Measurements from ENCODE around the gene URB2.
"Not testable (repeated sequence)": the region's sequence is repeated elsewhere in the genome, so short reads cannot be mapped to it uniquely, and the experiment has no call there.

The URB2 gene

DNA sequence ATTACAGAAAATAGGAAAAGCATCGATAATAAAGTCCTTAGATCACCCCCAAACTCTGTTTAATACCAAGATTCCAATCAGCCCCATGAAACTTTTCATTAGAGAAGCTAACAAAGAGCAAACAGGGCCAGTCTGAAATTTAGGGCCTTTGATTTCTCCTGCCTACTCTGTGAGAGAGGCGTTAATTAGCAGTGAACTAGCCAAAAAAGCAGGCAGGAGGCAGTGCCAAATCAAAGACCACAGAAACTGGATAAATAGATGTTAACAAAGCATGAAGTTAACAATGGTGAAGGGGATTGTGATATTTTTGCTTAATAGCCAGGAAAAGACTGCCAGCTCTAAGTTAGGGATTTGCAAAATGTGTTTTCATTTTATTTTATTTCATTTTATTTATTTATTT is 11.3 kb upstream of the URB2 start:
- DNase-seq (ENCODE audit: low spot score): no peak

DNA sequence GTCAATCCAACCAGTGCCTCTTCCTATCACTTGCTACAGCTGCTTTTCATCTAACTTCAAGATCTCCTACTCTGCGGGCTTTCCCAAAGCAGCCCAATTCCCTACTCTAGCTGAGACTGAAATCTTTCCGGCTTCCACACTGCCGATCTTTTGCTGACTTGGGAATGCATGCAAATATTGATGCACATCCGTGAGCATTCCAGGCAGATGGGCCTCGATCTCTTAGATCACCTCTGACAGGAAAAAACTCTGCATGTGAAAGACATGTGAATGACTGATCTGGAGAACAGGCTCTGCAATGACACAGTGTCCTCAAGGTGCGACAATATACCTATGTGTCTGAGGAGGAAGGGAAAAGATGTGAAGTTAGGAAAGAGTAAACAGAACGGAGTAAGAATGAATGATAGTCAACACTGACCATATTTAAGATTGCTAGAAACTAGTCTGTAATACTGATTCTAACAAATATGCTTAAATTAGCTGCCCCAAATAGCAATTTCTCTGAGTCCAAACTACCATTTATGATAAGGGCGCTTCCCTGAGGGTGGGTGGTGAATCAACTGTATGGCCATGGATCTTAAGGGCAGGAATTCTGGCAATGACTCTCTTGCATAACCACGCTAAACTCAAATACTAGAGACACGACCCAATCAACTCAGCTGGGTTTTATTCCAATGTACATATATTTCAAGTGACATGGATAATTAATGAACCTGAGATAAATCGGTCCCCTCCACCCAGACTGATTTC is 8.5 kb upstream of the URB2 start:
- DNase-seq (ENCODE audit: low spot score): no peak

DNA sequence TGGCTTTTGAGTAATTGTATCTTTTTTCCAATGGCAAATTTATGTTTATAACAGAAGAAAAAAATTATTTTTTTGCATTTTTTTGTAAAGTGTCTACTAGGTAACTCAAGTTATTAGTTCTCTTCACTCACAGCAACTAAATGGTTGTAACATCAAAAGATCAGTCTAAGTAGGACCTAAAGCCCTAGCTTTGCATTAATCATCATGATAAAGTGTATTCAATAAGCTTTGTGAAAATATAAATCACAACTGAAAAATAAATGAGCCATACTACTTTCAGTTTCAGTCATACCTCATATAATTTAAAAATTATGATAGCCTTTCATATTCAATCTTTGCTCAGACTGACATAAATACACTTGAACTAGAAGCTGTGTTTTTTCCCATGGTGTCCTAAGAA is 7.0 kb upstream of the URB2 start:
- DNase-seq (ENCODE audit: low spot score): no peak

DNA sequence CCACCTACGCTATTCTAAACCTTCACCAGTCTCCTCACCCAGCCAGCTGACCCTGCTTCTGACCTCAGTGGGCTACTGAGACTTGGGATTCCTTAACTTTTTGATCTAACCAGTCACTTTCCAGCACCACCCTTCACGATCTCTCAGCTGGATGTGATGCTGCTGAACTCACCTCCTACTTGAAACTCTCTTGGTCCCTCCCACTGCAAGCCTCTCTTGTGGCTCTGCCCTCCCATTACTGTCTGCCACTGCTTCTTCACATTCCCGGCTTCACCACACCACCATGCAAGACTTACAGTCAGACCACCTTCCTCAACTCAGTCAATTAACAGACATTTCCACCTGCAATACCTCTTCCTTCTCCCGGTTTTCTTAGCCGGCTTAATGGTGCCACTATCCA is 6.4 kb upstream of the URB2 start:
- DNase-seq (ENCODE audit: low spot score): no peak

DNA sequence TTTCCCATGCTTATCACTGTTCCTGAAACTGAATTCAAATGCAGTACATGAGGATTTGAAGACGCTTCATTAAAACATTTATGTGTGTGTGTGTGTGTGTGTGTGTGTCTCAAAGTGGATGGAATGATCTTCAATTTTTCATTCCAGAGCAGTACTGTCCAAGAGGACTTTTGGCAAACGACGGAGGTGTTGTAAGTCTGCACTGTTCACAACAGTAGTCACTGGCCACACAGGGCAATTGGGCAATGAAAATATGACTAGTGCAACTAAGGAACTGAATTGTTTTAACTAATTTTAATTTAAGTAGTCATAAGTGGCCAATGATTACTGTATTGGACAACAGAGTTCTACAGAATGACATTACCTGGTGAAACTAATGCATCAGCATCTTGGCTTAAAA is 5.2 kb upstream of the URB2 start:
- DNase-seq (ENCODE audit: low spot score): no peak

DNA sequence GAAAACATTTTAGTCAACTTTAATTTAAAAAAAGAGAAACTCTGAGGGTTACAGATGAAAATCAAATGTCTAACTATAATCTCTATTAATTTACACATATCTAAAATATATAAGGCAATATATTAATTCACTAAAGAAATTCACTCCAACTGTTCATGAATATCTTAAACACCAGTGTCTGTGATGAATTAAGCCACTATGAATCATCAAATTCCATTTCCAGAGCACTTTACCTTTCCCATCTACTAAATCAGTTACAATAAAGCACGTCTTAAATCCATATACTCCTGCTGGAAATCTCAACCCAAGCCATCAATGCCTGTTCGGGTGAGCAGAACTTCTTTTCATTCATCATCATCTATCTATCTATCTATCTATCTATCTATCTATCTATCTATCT is 4.4 kb upstream of the URB2 start:
- no peak for DNase-seq (ENCODE audit: low spot score)

DNA sequence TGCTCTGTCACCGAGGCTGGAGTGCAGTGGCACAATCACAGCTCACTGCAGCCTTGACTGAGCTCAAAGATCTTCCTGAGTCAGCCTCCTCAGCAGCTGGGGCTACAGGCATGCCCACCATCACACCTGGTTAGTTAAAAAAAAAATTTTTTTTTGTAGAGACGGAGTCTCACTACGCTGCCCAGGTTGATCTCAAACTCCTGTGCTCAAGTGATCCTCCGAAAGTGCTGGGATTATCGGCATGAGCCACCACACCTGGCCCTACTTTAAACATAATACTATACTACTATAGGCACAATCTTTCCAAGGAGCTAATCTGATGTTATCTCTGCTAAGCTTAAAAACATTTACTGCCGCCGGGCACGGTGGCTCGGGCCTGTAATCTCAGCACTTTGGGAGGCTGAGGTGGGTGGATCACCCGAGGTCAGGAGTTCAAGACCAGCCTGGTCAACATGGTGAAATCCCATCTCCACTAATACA is 3.4 kb upstream of the URB2 start:
- DNase-seq (ENCODE audit: low spot score): not testable (repeated sequence)

DNA sequence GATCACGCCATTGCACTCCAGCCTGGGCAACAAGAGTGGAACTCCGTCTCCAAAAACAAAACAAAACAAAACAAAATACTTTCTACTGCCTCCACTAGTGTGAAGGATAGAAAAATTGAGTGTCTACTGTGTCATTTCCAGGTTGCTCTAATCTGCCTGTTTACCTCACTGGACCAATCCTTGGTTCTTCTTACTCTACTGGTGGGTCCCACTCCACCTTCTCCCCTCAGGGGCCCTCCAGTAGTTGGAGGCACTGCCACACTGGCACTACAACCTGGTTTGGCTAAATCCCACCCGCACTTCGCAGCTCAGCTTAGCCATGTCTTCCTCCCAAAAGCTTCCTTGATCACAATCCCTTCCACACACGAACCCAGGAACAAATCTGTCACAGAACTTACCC is 2.8 kb upstream of the URB2 start:
- DNase-seq (ENCODE audit: low spot score): no peak

DNA sequence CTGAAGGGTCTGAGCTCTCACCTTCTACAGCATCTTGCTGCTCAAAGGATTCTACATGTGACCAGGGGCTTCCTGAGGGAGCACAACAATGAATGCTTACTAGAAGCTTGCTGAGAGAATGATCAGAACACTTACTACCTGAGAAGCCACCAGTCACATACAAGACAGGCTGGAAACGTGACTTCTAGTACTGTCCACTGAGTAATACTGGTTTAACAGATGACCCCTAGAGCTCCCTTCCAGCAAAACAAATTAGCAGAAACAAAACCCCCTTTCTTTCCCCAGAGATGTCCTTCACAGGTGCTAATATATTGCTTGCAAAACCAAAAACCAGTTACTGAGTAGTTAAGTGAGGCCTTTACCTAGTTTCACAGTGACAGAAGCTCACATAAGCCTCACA is 2.2 kb upstream of the URB2 start:
- DNase-seq (ENCODE audit: low spot score): no peak

DNA sequence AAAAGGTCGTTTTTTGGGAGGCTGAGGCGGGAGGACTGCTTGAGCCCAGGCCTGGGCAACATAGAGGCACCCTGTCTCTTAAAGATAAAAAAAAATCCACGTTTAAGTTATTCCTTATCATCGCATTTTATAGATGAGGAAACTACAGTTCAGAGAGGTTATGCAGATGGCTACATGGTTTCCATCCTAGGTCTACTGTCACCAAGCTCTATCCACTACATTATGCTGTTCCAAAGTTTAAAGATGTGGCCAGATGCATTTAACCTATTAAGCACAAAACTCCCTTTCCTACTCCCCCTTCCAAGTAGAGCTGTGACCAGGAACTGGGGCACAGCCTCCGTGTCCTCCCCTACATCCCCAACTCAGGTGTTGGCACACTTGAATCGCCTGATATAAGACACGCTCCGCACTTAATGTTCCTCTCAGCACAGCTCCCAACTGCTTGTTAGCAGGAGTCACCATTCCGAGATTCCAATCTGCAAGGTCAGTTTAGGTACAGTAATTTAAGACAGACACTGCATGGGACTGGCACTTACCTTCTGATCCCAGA is 1.5 kb upstream of the URB2 start:
- no peak for DNase-seq (ENCODE audit: low spot score)

DNA sequence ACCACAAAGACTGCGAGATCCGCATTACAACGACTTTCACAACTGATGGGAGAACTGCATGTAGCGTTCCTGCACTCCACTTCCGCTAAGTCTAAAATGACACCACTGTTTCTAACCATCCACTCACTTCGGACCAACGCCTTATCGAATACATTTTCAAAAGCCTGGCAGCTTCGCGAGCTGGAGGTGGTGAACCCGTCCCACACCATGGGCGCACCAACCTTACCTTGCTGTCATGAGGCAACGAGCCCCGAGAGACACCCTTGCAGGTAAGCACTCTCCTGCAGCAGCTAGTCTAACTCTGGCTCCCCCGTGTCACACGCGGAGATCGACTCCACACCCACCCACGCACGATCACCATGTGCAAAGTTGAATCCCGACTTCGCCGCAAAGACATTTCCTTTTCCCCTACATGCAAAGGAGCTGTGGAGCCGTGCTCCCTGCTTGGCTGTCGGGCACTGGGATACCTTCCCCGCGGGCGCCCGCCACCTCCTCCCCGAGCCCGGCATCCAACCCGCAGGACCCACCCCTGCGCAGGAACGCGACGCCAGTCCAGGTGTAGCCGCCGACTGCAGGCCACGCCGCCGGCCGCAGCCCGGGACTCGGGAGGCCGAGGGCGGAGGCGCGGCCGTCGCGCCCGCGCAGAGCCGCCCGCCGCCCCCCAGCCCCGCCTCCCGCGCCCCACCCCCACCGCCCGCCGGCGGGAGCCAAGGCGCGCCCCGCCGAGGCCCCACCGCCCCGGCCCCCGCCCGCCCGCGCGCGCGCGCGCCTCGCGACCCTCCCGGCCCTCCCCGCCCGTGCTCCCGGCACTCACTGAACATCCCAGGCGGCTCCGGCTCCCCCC is 754 bp upstream of the URB2 start:
- peak; percentile 65 for DNase-seq (ENCODE audit: low spot score)

DNA sequence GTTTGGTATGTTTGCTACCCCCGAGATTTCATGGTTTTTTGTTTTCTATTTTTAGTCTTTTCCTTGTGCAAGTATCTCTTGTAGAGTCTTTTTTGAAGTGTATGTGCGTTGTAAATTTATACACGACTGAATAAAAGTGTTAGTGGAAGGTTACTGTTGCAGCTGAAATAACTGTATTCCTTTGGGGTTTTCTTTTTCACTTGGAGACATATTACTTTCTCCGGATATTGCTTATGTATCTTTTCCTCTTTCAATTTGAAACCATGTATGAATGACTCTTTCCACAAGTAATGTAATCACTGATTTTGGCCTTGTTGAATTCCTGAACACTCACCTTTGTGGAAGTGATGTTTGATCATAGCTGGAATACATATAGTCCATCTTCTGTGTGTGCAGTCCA is 956 bp downstream of the URB2 start:
- DNase-seq (ENCODE audit: low spot score): no peak

DNA sequence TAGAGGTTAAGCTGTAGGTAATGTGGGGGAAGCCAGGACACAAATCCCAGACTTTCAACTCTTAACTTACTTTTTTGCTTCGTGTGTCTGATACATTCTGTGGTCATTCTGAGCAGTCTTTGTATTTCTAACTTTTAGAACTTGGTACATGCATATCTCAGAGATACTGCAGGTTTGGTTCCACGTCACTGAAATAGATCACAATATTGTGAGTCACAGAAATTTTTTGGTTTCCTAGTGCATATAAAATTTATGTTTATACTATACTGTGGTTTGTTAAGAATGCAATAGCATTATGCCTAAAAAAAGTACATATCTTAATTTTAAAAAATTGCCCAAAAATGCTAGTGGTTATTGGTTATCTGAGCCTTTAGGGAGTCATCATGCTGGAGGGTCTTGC is 3.2 kb downstream of the URB2 start:
- peak; percentile 48 for DNase-seq (ENCODE audit: low spot score)

DNA sequence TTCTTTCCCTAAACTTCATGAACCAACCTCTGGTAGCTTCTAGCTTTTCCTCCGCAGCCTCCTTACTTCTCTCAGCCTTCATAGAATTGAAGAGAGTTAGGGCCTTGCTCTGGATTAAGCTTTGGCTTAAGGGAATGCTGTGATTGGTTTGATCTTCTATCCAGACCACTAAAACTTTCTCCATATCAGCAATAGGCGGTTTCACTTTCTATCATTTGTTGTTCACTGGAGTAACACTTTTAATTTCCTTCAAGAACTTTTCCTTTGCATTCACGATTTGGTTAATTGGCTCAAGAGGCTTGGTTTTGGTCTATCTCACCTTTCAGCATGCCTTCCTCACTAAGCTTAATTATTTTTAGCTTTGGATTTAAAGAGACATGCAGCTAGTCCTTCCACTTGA is 5.1 kb downstream of the URB2 start:
- no peak for DNase-seq (ENCODE audit: low spot score)

DNA sequence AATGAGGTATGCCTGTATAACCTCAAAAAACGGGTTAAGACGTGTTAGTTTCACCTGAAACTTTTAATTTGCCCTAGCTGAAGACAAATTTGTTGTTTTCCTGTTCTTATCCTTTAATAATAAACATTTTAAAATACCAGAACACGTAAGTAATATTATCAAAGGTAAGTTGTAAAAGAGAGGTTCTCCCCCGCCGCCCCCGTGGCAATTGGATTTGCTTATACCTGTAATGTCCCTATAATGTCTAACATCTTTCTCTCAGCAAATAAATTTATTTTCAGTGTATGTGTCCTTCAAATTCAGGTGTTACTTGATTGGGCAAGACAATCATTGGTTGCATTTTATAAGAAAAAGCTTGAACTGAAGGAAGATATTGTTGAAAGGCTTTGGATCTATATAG is 5.9 kb downstream of the URB2 start:
- DNase-seq (ENCODE audit: low spot score): no peak

DNA sequence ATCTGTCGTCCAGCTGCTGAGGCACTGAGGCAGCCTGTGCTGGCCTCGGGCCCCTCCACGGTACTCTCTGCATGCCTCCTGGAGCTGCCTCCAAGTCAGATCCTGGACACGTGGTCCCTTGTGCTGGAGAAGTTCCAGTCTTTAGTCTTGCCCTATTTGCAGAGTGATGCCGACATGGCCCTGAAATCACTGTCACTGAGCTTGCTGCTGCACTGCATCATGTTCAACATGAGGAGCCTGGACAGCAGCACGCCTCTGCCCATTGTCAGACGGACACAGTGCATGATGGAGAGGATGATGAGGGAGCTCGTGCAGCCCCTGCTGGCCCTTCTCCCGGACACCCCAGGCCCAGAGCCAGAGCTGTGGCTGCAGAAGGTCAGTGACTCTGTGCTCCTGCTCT is 10.0 kb downstream of the URB2 start:
- no peak for DNase-seq (ENCODE audit: low spot score)

DNA sequence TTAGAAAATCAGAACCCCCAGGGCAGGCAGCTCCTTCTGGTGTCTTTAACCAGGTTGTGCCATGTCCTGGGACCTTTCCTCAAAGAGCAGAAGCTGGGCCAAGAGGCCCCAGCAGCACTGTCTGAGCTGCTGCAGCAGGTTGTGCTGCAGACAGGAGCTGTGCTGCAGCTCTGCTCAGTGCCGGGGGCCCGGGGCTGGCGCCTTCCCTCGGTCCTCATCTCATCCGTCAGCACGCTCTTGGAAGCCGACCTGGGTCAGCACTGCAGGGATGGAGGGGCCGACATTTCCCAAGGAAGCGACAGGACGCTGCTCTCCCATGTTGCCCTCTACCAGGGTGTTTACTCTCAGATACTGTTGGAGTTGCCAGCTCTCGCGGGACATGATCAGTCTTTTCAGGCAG is 11.7 kb downstream of the URB2 start:
- DNase-seq (ENCODE audit: low spot score): no peak

DNA sequence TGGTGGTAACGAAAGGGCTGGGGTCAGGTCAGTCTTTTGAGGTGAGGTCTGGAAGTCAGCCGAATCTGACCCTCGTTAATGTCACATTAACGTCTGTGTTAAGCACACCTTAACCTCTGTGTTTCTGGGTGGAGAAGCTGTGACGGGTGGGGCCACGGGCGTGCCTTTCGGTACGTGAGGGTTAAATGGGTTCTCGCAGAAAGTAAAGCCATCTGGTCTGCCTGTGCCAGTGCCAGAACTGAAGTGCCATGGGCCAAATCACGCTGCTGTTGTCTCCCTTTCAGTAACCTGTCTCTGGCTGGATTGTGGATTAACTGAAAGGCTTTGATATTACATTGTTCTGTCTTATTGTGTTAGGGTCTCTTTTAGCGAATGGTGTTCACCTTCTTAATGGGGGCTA is 14.4 kb downstream of the URB2 start:
- DNase-seq (ENCODE audit: low spot score): no peak

DNA sequence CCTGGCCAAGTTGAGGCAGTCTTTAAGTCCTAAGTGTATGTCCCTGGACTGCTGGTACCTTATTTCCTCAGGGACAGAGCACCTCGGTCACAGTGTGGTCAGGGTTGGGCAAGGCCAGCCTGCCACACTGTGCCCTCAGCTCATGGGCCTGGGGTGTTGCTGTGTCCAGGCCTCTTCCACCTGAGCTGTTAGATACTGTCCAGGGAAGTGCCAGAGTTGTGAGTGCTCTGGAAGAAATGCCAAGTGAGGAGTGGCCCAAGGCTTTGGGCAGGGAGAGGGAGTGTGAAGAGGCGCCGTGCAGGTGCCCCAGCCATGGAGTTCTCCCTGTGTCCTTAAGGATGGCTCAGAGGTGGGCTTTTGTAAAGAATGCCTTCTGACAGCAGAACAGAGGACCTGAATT is 15.3 kb downstream of the URB2 start:
- no peak for DNase-seq (ENCODE audit: low spot score)

DNA sequence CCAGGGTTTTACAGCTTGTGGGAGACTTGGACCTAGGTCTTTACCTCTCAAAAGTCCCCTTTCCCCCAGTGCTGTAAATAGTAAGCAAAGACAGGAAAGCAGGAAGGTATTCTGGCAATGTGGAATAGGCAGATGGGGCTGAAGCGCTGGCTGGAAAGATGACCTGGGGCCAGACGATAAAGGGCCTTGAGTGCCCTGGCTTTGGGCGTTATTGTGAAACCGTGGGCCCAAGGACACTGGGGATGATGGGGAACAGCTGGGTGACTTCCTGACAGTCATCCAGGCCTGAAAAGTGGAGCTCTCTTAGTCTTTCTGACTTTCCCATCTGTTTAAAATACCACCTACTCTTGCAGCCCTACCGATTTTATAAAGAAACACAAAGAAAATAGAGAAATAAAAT is 16.3 kb downstream of the URB2 start:
- DNase-seq (ENCODE audit: low spot score): no peak

DNA sequence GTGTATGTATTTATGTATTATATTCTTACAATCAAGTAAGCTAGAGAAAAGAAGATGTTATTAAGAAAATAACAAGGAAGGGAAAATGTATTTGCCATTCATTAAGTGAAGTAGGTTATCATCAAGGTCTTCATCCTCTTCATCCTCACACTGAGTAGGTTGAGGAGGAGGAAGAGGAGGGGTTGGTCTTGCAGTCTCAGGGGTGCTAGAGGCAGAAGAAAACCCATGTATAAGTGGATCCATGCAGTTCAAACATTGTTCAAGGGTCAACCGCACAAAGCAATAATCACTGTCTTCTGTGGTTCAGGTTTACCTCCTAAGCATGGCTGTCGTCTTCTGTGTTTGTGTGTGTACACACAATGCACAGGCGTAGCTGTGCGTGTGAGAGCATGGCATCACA is 16.9 kb downstream of the URB2 start:
- DNase-seq (ENCODE audit: low spot score): no peak

DNA sequence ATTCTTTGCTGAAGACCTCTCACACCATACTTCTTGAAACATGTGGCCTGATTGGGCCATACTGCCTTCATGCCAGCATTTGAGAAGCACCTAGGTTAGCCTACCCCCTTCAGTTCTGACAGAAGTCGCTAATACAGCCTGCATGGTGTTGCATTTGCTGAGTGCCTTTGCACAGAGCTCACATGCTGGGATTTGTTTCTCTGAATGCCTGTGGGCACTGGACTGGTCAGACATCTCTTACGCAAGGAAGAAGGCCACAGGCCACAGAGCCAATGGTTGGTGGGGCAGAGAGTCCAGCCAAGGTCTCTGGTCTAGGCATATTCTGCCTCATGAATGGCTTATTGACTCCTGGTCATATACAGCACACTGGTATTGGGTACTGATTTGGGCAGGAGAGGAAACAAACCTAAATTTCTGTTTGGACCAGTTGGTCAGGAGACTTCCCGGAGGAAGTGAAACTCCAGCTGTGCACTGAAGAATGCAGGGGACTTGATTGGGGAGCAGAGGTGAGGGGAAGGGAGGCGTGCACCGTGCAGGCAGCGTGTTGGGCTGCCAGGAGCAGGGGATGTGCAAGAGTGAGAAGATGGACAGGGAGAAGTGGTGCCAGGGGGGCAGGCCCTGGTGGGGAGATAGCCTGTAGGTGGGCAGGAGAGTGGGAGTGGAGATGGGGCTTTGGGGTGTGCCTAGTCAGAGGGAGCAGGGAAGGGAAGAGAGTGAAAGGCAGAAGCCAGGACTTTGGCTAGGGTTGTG is 18.1 kb downstream of the URB2 start:
- no peak for DNase-seq (ENCODE audit: low spot score)

Data from hepatic stellate cell (primary cell).